ENCODE data around the gene GABBR1.
"Not testable (repeated sequence)": the region's sequence is repeated elsewhere in the genome, so short reads cannot be mapped to it uniquely, and the experiment has no call there.

The GABBR1 gene

DNA sequence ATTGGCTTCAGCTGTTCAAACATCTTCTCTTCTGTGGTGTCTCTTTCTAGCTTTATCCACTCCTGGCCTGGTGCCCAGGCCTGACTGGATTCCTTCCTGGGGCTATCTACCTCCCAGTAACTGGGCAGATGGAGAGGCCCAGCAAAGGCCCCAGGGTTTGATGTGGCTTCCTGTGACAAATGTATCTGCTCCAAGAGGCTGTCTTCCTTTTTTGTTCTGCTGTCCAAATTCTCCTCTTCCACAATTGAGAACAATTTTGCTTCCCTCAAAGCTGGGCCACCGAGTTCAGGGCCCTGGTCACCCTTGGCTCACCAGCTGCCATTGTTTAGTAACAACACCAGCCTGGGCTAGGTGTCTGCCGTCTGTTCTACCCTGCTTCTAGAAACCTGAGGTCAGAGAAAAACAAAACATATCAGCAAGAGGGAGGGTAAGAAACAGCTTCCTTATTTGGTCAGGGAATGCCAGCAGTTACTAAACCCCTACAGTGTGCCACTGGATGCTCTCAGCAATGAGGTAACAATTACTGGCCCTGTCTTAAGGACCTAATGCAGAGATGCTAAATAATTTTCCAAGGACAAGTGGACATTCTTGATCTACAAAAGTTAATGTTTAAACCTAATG, 44.1 kb upstream of the GABBR1 start:
- TF ChIP-seq, protein P1, sequence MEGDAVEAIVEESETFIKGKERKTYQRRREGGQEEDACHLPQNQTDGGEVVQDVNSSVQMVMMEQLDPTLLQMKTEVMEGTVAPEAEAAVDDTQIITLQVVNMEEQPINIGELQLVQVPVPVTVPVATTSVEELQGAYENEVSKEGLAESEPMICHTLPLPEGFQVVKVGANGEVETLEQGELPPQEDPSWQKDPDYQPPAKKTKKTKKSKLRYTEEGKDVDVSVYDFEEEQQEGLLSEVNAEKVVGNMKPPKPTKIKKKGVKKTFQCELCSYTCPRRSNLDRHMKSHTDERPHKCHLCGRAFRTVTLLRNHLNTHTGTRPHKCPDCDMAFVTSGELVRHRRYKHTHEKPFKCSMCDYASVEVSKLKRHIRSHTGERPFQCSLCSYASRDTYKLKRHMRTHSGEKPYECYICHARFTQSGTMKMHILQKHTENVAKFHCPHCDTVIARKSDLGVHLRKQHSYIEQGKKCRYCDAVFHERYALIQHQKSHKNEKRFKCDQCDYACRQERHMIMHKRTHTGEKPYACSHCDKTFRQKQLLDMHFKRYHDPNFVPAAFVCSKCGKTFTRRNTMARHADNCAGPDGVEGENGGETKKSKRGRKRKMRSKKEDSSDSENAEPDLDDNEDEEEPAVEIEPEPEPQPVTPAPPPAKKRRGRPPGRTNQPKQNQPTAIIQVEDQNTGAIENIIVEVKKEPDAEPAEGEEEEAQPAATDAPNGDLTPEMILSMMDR (IDR thresholded peaks at IDR 0.05; ENCODE audit: insufficient read depth, low read depth, low read length, missing control alignments), result no peak
- no peak for DNase-seq (ENCODE audit: low read depth)
- no peak overlapping the region for H3K4me3 ChIP-seq (ENCODE audit: low read depth, low read length)

DNA sequence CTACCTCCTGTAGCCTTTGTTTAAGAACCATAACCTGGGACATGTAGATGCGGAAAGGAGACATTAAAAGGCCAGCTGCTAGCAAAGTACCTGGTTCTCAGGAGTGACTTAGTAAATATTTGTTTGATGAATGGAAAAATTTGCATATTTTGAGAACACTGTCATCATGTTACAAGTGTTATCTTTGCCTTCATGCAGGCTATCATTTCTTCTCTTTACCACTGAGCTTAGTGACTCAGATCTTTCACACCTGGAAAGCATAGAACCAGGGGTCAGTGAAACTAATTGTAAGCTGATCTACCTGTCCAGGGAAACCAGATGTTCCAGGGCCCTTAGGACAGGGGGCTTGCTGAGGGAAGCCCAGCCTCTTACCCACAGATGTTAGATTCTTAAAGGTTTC, 42.6 kb upstream of the GABBR1 start:
- H3K4me3 ChIP-seq (ENCODE audit: low read depth, low read length), result no peak overlapping the region
- TF ChIP-seq, protein P1 (IDR thresholded peaks at IDR 0.05; ENCODE audit: insufficient read depth, low read depth, low read length, missing control alignments), result no peak
- no peak for DNase-seq (ENCODE audit: low read depth)

DNA sequence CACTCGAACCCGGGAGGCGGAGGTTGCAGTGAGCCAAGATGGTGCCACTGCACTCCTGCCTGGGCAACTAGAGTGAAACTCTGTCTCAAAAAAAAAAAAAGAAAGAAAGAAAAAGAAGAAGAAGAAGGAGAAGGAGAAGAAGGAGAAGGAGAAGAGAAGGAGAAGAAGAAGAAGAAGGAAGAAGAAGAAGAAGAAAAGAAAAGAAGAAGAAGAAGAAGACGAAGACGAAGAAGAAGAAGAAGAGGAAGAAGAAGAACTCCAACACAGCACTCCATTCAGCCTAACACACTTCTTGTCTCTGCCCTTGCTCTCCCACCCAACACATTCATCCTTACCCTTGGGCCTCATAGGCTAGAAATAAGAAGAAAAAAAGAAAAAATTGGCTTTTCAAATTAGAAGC, 41.0 kb upstream of the GABBR1 start:
- H3K4me3 ChIP-seq (ENCODE audit: low read depth, low read length), result no peak overlapping the region
- DNase-seq (ENCODE audit: low read depth), result no peak
- TF ChIP-seq, protein P1 (IDR thresholded peaks at IDR 0.05; ENCODE audit: insufficient read depth, low read depth, low read length, missing control alignments), result no peak

DNA sequence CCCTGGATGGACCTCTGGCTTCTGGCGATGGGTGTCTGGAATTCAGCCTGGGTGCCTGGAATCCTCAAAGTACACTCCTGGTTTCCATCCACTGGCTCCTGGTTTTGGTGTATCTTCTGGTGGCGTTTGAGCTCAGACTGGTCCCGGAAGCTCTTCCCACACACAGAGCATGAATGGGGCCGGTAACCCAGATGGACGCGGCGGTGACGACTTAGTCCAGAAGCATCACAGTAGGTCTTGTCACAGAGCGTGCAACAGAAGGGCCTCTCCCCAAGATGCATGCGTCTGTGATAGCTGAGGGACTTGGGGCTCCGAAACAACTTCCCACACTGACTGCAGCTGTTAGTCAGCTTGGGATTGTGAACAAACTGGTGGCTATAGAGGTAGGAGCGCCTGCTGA, 40.2 kb upstream of the GABBR1 start:
- TF ChIP-seq, protein P1 (IDR thresholded peaks at IDR 0.05; ENCODE audit: insufficient read depth, low read depth, low read length, missing control alignments), result no peak
- H3K4me3 ChIP-seq (ENCODE audit: low read depth, low read length), result no peak overlapping the region
- no peak for DNase-seq (ENCODE audit: low read depth)

DNA sequence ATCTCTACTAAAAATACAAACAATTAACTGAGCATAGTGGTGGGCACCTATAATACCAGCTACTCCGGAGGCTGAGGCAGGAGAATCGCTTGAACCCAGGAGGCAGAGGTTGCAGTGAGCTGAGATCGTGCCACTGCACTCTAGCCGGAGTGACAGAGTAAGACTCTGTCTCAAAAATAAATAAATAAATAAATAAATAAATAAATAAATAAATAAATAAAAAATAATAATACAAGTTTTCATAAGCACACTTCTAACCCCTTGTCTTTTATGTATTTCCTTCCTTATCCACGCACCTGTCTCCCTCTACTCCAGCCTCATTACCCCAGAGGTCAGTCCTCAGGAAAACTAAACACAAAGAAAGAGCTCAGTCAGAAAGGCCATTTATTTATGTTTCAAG, 39.1 kb upstream of the GABBR1 start:
- H3K4me3 ChIP-seq (ENCODE audit: low read depth, low read length), result not testable (repeated sequence)

DNA sequence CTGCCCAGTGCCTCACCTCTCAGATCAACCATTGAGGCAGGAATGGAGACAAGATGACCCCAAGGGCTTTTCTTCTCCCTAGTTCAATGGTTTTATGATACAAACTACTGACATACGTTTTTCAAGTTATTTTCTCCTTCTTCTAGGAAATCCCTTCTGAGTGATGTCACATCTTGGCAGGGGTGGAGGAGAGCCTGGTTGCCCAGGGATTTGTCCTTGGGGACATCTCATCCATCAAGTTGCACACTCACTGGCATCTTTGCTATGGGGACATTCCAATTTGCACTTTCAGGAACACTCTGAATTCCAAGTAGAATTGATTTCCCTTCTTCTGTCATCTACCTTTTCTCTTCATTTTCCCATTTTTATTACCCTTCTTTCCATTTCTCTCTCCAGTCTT, 38.0 kb upstream of the GABBR1 start:
- DNase-seq (ENCODE audit: low read depth), result no peak
- no peak overlapping the region for H3K4me3 ChIP-seq (ENCODE audit: low read depth, low read length)
- TF ChIP-seq, protein P1 (IDR thresholded peaks at IDR 0.05; ENCODE audit: insufficient read depth, low read depth, low read length, missing control alignments), result no peak

More for the DNA sequence above, 39.1 kb upstream of the GABBR1 start:
- not testable (repeated sequence) for DNase-seq (ENCODE audit: low read depth)

DNA sequence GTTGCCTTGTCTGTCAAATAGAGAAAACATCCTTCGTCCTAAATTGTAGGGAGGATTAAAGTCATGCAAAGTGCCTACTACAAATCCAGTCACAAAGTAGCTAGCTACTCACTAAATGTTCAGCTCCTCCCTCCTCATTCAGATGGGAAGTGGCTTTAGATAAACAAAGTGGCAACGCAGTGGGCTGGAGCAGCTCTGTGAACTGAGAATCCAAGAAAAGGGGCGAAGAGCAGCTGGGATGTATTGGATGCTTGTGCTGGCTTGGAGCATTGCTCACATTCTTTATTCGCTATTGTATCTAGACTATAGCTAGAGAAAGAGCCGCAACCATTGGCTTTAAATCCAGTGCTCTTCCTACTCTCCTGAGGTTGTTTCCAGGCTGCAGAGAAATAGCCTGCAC, 34.2 kb upstream of the GABBR1 start:
- TF ChIP-seq, protein P1 (IDR thresholded peaks at IDR 0.05; ENCODE audit: insufficient read depth, low read depth, low read length, missing control alignments), result no peak
- no peak for DNase-seq (ENCODE audit: low read depth)
- no peak overlapping the region for H3K4me3 ChIP-seq (ENCODE audit: low read depth, low read length)

All from GM12865 (cell line).